Mesendoderm (in vitro differentiated cells): ENCODE results near the gene PGAP1.

Source experiments
- DNase-seq: peaks from one replicate; pipeline ENCODE4 v3.0.0; 2013
- H2AK5ac ChIP-seq: 2 replicates; pipeline ENCODE4 v1.6.1; 2013; ENCODE audit warnings: low read length, inconsistent platforms
- H2BK120ac ChIP-seq: 2 replicates; pipeline ENCODE4 v1.6.1; 2013; ENCODE audit warnings: low read depth, mild to moderate bottlenecking, low read length, moderate library complexity, mixed read lengths
- H2BK15ac ChIP-seq: replicated peaks from 2 replicates; pipeline ENCODE4 v1.6.1; 2013; ENCODE audit warnings: low read depth, mild to moderate bottlenecking, moderate library complexity
- H2BK5ac ChIP-seq: 2 replicates; pipeline ENCODE4 v1.6.1; 2013; ENCODE audit warnings: low read length, inconsistent platforms
- H3K18ac ChIP-seq: 2 replicates; pipeline ENCODE4 v1.6.1; 2013; ENCODE audit warnings: mild to moderate bottlenecking, low read length, mixed read lengths
- H3K23ac ChIP-seq: one replicate; pipeline ENCODE4 v1.6.1; 2013; ENCODE audit warnings: low read length
- H3K27ac ChIP-seq: 2 replicates; pipeline ENCODE4 v1.5.1; 2013; ENCODE audit warnings: low read depth, mild to moderate bottlenecking, inconsistent platforms, low read length, moderate library complexity
- H3K27me3 ChIP-seq: 2 replicates; pipeline ENCODE4 v1.6.1; 2013; ENCODE audit warnings: low read length, control low read depth, mild to moderate bottlenecking, inconsistent platforms; ENCODE audit not compliant: insufficient read depth, poor library complexity
- H3K36me3 ChIP-seq: 2 replicates; pipeline ENCODE4 v1.6.1; 2013; ENCODE audit warnings: low read length, inconsistent platforms; ENCODE audit not compliant: control insufficient read depth, insufficient read depth
- H3K4ac ChIP-seq: one replicate; pipeline ENCODE4 v1.6.1; 2013; ENCODE audit warnings: low read depth, mild to moderate bottlenecking, low read length, moderate library complexity
- H3K4me1 ChIP-seq: 2 replicates; pipeline ENCODE4 v1.6.1; 2013; ENCODE audit warnings: low read depth, low read length, inconsistent platforms; ENCODE audit not compliant: control insufficient read depth
- H3K4me2 ChIP-seq: 2 replicates; pipeline ENCODE4 v1.6.1; 2013; ENCODE audit warnings: low read length
- H3K4me3 ChIP-seq: 2 replicates; pipeline ENCODE4 v1.5.1; 2013; ENCODE audit warnings: mild to moderate bottlenecking, low read length
- H3K56ac ChIP-seq: one replicate; pipeline ENCODE4 v1.6.1; 2013; ENCODE audit warnings: low read length
- H3K79me1 ChIP-seq: 2 replicates; pipeline ENCODE4 v1.6.1; 2013; ENCODE audit warnings: low read length, inconsistent platforms
- H3K79me2 ChIP-seq: 2 replicates; pipeline ENCODE4 v1.6.1; 2013; ENCODE audit warnings: mild to moderate bottlenecking, low read length; ENCODE audit not compliant: control insufficient read depth, insufficient read depth
- H3K9ac ChIP-seq: 2 replicates; pipeline ENCODE4 v1.6.1; 2013; ENCODE audit warnings: low read length, inconsistent platforms
- H4K5ac ChIP-seq: one replicate; pipeline ENCODE4 v1.6.1; 2013; ENCODE audit warnings: low read length
- H4K8ac ChIP-seq: one replicate; pipeline ENCODE4 v1.6.1; 2013; ENCODE audit warnings: low read depth, mild to moderate bottlenecking, control low read depth, low read length, moderate library complexity
- WGBS: extraction: QIAGEN DNeasy Blood & Tissue Kit; methylation state at CpG from one replicate; pipeline ENCODE4 v1.1.7; 2013; ENCODE audit warnings: low lambda C conversion rate, missing lambda C conversion rate; ENCODE audit not compliant: insufficient coverage; ENCODE audit errors: extremely low coverage; 5-methylcytosine and 5-hydroxymethylcytosine counted together

Gene PGAP1

GRCh38 chr2:196927376-196928225, 1.1 kb upstream of the PGAP1 start:
- peak overlapping the region; percentile 97 for H3K27ac ChIP-seq
- H3K79me1 ChIP-seq = no peaks in the 10 kb centered on the region
- H2BK15ac ChIP-seq = no peak overlapping the region
- no peak overlapping the region for H2BK120ac ChIP-seq
- H3K79me2 ChIP-seq = peaks cover 16% of the 10 kb centered on the region
- no peak for DNase-seq
- no peak overlapping the region for H4K8ac ChIP-seq
- H3K18ac ChIP-seq = peak overlapping the region; percentile 89
- H3K4me3 ChIP-seq = peak overlapping the region; percentile 61
- WGBS = no CpG with 5 or more reads among the region's 22 CpGs
- H2BK5ac ChIP-seq = no peak overlapping the region
- H3K4me2 ChIP-seq = peak overlapping the region; percentile 66
- no peak overlapping the region for H4K5ac ChIP-seq
- no peak overlapping the region for H3K23ac ChIP-seq
- H3K4ac ChIP-seq = no peak overlapping the region
- peaks cover 2% of the 10 kb centered on the region for H3K4me1 ChIP-seq
- H3K9ac ChIP-seq = peak overlapping the region; percentile 91
- no peak overlapping the region for H2AK5ac ChIP-seq
- H3K56ac ChIP-seq = peak overlapping the region; percentile 98
- H3K36me3 ChIP-seq = no peaks in the 10 kb centered on the region
- no peaks in the 10 kb centered on the region for H3K27me3 ChIP-seq

DNA sequence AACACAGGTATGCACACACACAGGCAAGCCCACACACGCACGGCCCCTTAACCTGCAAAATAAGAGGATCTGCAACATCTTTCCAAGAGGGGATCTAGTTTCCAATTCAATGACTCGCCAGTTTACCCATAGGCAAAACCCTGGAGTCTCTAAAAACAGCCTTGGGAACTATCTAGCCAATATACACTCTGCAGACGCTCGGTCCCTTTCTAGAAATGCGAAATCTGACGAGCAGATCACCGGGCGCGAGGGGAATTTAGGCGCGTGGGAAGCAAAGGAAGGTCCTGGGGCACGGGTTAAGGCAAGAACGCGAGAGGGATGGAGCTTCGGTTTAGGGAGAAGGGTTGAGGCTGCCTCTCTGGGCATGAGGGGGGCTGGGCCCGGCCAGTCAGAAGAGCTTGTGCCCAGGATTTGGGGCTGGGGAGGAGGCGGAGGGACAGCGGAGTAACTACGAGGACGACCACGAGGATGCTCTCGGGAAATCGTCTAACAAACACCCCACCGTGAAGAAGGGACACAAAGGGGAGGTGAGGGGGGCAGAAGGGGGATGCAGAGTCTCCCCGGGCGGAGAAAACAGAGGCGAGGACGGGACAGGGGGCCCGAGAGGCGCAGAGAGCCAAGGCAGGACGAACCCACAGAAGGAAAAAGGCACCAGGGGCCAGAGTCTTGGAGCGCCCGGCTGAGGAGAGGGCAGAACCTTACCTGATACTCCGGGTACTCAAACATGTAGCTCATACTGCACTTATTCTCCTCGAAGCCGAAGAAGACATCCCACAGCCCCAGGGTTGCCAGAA, 542 bp downstream of the PGAP1 start:
- H3K27me3 ChIP-seq = no peaks in the 10 kb centered on the region
- H3K36me3 ChIP-seq = no peaks in the 10 kb centered on the region
- peak overlapping the region; percentile 91 for H3K9ac ChIP-seq
- H3K79me1 ChIP-seq = no peaks in the 10 kb centered on the region
- no peak overlapping the region for H4K8ac ChIP-seq
- peak overlapping the region; percentile 97 for H3K27ac ChIP-seq
- no peak overlapping the region for H4K5ac ChIP-seq
- peak; percentile 74 for DNase-seq
- H2BK15ac ChIP-seq = no peak overlapping the region
- H2AK5ac ChIP-seq = no peak overlapping the region
- peak overlapping the region; percentile 72 for H3K18ac ChIP-seq
- peak overlapping the region; percentile 88 for H3K4me3 ChIP-seq
- peaks cover 20% of the 10 kb centered on the region for H3K79me2 ChIP-seq
- peak overlapping the region; percentile 59 for H3K4me2 ChIP-seq
- peak overlapping the region; percentile 83 for H2BK5ac ChIP-seq
- no peak overlapping the region for H3K4ac ChIP-seq
- H3K23ac ChIP-seq = peak overlapping the region; percentile 89
- no peak overlapping the region for H2BK120ac ChIP-seq
- peaks cover 2% of the 10 kb centered on the region for H3K4me1 ChIP-seq
- H3K56ac ChIP-seq = peak overlapping the region; percentile 98
- WGBS = no CpG with 5 or more reads among the region's 37 CpGs

GRCh38 chr2:196925051-196925767, 1.3 kb downstream of the PGAP1 start:
- H3K4me2 ChIP-seq = peak overlapping the region; percentile 59
- H3K79me2 ChIP-seq = peaks cover 22% of the 10 kb centered on the region
- peak overlapping the region; percentile 97 for H3K27ac ChIP-seq
- H3K4ac ChIP-seq = peak overlapping the region; percentile 60
- no peak overlapping the region for H2AK5ac ChIP-seq
- no CpG with 5 or more reads among the region's 11 CpGs for WGBS
- H2BK120ac ChIP-seq = no peak overlapping the region
- peak overlapping the region; percentile 88 for H3K4me3 ChIP-seq
- H3K18ac ChIP-seq = peak overlapping the region; percentile 72
- H3K4me1 ChIP-seq = peaks cover 2% of the 10 kb centered on the region
- H2BK15ac ChIP-seq = no peak overlapping the region
- H3K36me3 ChIP-seq = no peaks in the 10 kb centered on the region
- H3K9ac ChIP-seq = peak overlapping the region; percentile 91
- H4K5ac ChIP-seq = no peak overlapping the region
- H3K79me1 ChIP-seq = no peaks in the 10 kb centered on the region
- H4K8ac ChIP-seq = no peak overlapping the region
- peak overlapping the region; percentile 35 for H3K23ac ChIP-seq
- no peak overlapping the region for H2BK5ac ChIP-seq
- peak overlapping the region; percentile 98 for H3K56ac ChIP-seq
- no peaks in the 10 kb centered on the region for H3K27me3 ChIP-seq
- DNase-seq = no peak

DNA sequence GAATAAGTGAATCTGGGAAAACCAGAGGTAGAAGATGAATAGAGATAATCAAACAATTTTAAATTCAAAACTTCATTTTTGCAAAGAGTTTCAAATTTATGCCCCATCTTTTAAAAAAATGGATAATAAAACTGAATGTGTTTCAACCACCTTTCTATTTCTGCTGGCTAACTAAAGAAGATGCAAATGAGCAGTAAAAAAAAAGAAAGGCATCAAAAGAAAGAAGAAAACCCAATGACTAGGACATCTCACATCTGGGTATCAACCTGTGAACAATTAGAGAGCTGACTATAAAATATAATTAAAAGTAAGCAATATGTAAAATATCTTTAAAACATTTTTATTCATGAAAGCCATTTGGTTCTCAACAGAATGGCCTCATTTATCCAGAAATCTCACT, 2.5 kb downstream of the PGAP1 start:
- Histone ChIP-seq H2AK5ac (no peak overlapping the region), H3K4me2 (no peak overlapping the region), H3K18ac (no peak overlapping the region), H2BK15ac (no peak overlapping the region), H3K56ac (no peak overlapping the region), H3K79me1 (no peaks in the 10 kb centered on the region), H3K4ac (no peak overlapping the region), H3K4me3 (no peak overlapping the region), H2BK120ac (no peak overlapping the region), H3K9ac (no peak overlapping the region), H4K5ac (no peak overlapping the region), H4K8ac (no peak overlapping the region), H3K4me1 (peaks cover 2% of the 10 kb centered on the region), H3K27ac (no peak overlapping the region), H3K27me3 (no peaks in the 10 kb centered on the region), H3K23ac (no peak overlapping the region), H2BK5ac (no peak overlapping the region), H3K79me2 (peaks cover 22% of the 10 kb centered on the region), H3K36me3 (no peaks in the 10 kb centered on the region)
- DNase-seq = no peak

- peaks cover 13% of the 10 kb centered on the region for H3K79me2 ChIP-seq
- no peak overlapping the region for H3K4ac ChIP-seq
- no peak overlapping the region for H3K9ac ChIP-seq
- H4K8ac ChIP-seq = no peak overlapping the region
- H3K27ac ChIP-seq = no peak overlapping the region
- H3K23ac ChIP-seq = no peak overlapping the region
- no peak overlapping the region for H3K4me3 ChIP-seq
- H4K5ac ChIP-seq = no peak overlapping the region
- WGBS = no CpG with 5 or more reads among the region's 3 CpGs
- no peak overlapping the region for H2AK5ac ChIP-seq
- DNase-seq = no peak
- H3K56ac ChIP-seq = no peak overlapping the region
- H2BK5ac ChIP-seq = no peak overlapping the region
- peaks cover 4% of the 10 kb centered on the region for H3K36me3 ChIP-seq
- H3K79me1 ChIP-seq = peaks cover 5% of the 10 kb centered on the region
- no peaks in the 10 kb centered on the region for H3K27me3 ChIP-seq
- no peak overlapping the region for H2BK120ac ChIP-seq
- H3K4me1 ChIP-seq = no peaks in the 10 kb centered on the region
- no peak overlapping the region for H3K18ac ChIP-seq
- no peak overlapping the region for H2BK15ac ChIP-seq
- H3K4me2 ChIP-seq = no peak overlapping the region
Measured at GRCh38 chr2:196918927-196919326, 7.6 kb downstream of the PGAP1 start.
